HepG2 (cell line): Measurements from ENCODE around the gene PPP1R12A. TPM values are rescaled to one million over a fixed set of nuclear protein-coding genes. Genes with fewer than 3 reads are reported as not detected.

Source experiments
- ATAC-seq: fragments of 200-7000 bp; cut with Tn5 transposase; 3 replicates; pipeline ENCODE4 v1.9.1; 2020; ENCODE audit warnings: mild to moderate bottlenecking, moderate library complexity
- BruUV-seq: library from RNA; stranded (reverse); fragments of 400-500 nt; replicated peaks from 2 replicates; lab custom pipeline; 2021; lab: Mats Ljungman, UMichigan
- CTCF ChIA-PET: fragments of 300-600 bp; formaldehyde crosslinking; extraction: SDS; loops from one replicate; lab custom pipeline; 2021; ENCODE audit warnings: low total read pairs, inconsistent platforms, low intra/inter-chr PET ratio; lab: Yijun Ruan, JAX
- POLR2A ChIA-PET: fragments of 350-600 bp; sonication (Branson Sonifier 250); formaldehyde crosslinking; loops from one replicate; lab custom pipeline; 2020; ENCODE audit warnings: antibody characterized with exemption, inconsistent platforms; lab: Yijun Ruan, JAX
- DNase-seq: peaks from one replicate; pipeline ENCODE4 v3.0.0-alpha.2; 2015; ENCODE audit warnings: low spot score
- FAIRE-seq: peaks from 3 replicates; lab custom pipeline; 2011; peaks lifted over from hg19 to GRCh38; lab: Jason Lieb, UNC
- H2AFZ ChIP-seq: one replicate; pipeline ENCODE4 v1.6.1; 2011; ENCODE audit warnings: low read length, inconsistent platforms
- H3K27ac ChIP-seq: fragments of 300-600 bp; 3 replicates; pipeline ENCODE4 v1.8.0; 2011; ENCODE audit warnings: mixed run types, mild to moderate bottlenecking, mixed read lengths, low read length, inconsistent platforms; ENCODE audit not compliant: insufficient read depth; ENCODE audit errors: extremely low read length
- H3K27me3 ChIP-seq, 2 experiments: fragments of 200-600 bp in 1 of 2; 2 replicates in 1 of 2; 3 replicates in 1 of 2; pipeline versions ENCODE4 v1.6.0 to v1.8.0; 2011; ENCODE audit warnings: low read length in 2 of 2, mild to moderate bottlenecking in 2 of 2, moderate library complexity in 2 of 2, inconsistent platforms in 1 of 2; ENCODE audit not compliant: insufficient read depth in 2 of 2, control insufficient read depth in 1 of 2
- H3K36me3 ChIP-seq, 2 experiments: fragments of 200-600 bp in 1 of 2; replicated peaks in 1 of 2; 2 replicates in 1 of 2; 3 replicates in 1 of 2; pipeline versions ENCODE4 v1.5.1 to v1.8.0; 2011; ENCODE audit warnings: low read length in 2 of 2, inconsistent platforms in 1 of 2; ENCODE audit not compliant: insufficient read depth in 2 of 2, control insufficient read depth in 1 of 2
- H3K4me1 ChIP-seq: 2 replicates; pipeline ENCODE4 v1.5.1; 2012; ENCODE audit warnings: low read length, inconsistent platforms; ENCODE audit not compliant: insufficient read depth
- H3K4me2 ChIP-seq: 2 replicates; pipeline ENCODE4 v1.6.0; 2011; ENCODE audit warnings: low read depth, low read length, inconsistent platforms
- H3K4me3 ChIP-seq, 3 experiments: fragments of 200-600 bp in 1 of 3; sonication (generic), shearing (Covaris generic) in 1 of 3; replicated peaks in 1 of 3; 2 replicates each; pipeline ENCODE4 v1.5.1; 2011 to 2016; ENCODE audit warnings: low read length in 3 of 3, inconsistent platforms in 2 of 3, low read depth in 2 of 3, mild to moderate bottlenecking in 2 of 3, control low read depth in 1 of 3, mixed read lengths in 1 of 3; ENCODE audit not compliant: insufficient read depth in 1 of 3
- H3K79me2 ChIP-seq: one replicate; pipeline ENCODE4 v1.6.1; 2011; ENCODE audit warnings: low read length, inconsistent platforms; ENCODE audit not compliant: insufficient read depth
- H3K9ac ChIP-seq: 2 replicates; pipeline ENCODE4 v1.6.0; 2011; ENCODE audit warnings: mild to moderate bottlenecking, low read depth, low read length, inconsistent platforms; ENCODE audit not compliant: insufficient read depth
- H3K9me3 ChIP-seq: 2 replicates; pipeline ENCODE4 v1.5.1; 2012; ENCODE audit warnings: mild to moderate bottlenecking, low read length
- H4K20me1 ChIP-seq: 2 replicates; pipeline ENCODE4 v1.6.0; 2011; ENCODE audit warnings: inconsistent platforms, mild to moderate bottlenecking, low read length, moderate library complexity; ENCODE audit not compliant: insufficient read depth
- GABPB1 ChIP-seq: IDR thresholded peaks from 2 replicates; pipeline ENCODE4 v1.6.1; 2016; ENCODE audit warnings: mild to moderate bottlenecking, missing genetic modification reagents, moderate library complexity, missing compliant biosample characterization
- KLF11 ChIP-seq: IDR thresholded peaks from 2 replicates; pipeline ENCODE4 v1.6.1; 2016; ENCODE audit warnings: missing compliant biosample characterization
- MYNN ChIP-seq: sonication (generic); formaldehyde crosslinking; IDR thresholded peaks from 2 replicates; pipeline ENCODE4 v1.4.0; 2020; ENCODE audit warnings: mild to moderate bottlenecking, low read depth, missing genetic modification reagents
- SMAD3 ChIP-seq: sonication (generic); formaldehyde crosslinking; IDR thresholded peaks from 2 replicates; pipeline ENCODE4 v1.4.0; 2020; ENCODE audit warnings: missing genetic modification reagents
- SMC3 ChIP-seq: IDR thresholded peaks from 2 replicates; pipeline ENCODE4 v1.6.1; 2011; ENCODE audit warnings: low read length, improper control_type of control experiment
- TBL1XR1 ChIP-seq: fragments of 150-350 bp; IDR thresholded peaks from 2 replicates; pipeline ENCODE4 v1.6.1; 2014; ENCODE audit warnings: borderline replicate concordance, low read length; ENCODE audit not compliant: partially characterized antibody
- ZFP82 ChIP-seq: sonication (generic); formaldehyde crosslinking; IDR thresholded peaks from 2 replicates; pipeline ENCODE4 v1.5.1; 2020; ENCODE audit warnings: mild to moderate bottlenecking, missing genetic modification reagents, borderline replicate concordance
- ZNF232 ChIP-seq: sonication (generic); formaldehyde crosslinking; IDR thresholded peaks from 2 replicates; pipeline ENCODE4 v1.4.0; 2020; ENCODE audit warnings: missing genetic modification reagents, borderline replicate concordance
- ZNF354B ChIP-seq: sonication (generic); formaldehyde crosslinking; IDR thresholded peaks from 2 replicates; pipeline ENCODE4 v1.8.0; 2022; ENCODE audit warnings: mild to moderate bottlenecking, missing genetic modification reagents
- ZNF674 ChIP-seq: sonication (generic); formaldehyde crosslinking; IDR thresholded peaks from 2 replicates; pipeline ENCODE4 v1.5.0; 2020; ENCODE audit warnings: low read depth, mild to moderate bottlenecking, missing genetic modification reagents
- ZNF709 ChIP-seq: sonication (generic); formaldehyde crosslinking; IDR thresholded peaks from 2 replicates; pipeline ENCODE4 v1.5.0; 2020; ENCODE audit warnings: mild to moderate bottlenecking, missing genetic modification reagents
- ZNF724P ChIP-seq: sonication (generic); formaldehyde crosslinking; IDR thresholded peaks from 2 replicates; pipeline ENCODE4 v1.8.0; 2022; ENCODE audit warnings: missing genetic modification reagents, borderline replicate concordance
- ZNF780A ChIP-seq: sonication (generic); formaldehyde crosslinking; IDR thresholded peaks from 2 replicates; pipeline ENCODE4 v1.8.0; 2022; ENCODE audit warnings: mild to moderate bottlenecking, missing genetic modification reagents, moderate library complexity
- in situ Hi-C: cut with HindIII; loops from 2 replicates; pipeline ENCODE4 v1.10.0; 2017; ENCODE audit warnings: low pct_unique_long_range_greater_than_20kb; ENCODE audit not compliant: extremely low pct_ligation_motif_present
- intact Hi-C: fragments of 100-400 bp; cut with micrococcal nuclease; formaldehyde crosslinking; loops from one replicate; pipeline ENCODE4 v1.10.0; 2022; ENCODE audit not compliant: unreplicated experiment
- polyA plus RNA-seq, 8 experiments: library from polyadenylated mRNA; depleted of rRNA in 3 of 8; stranded (reverse) in 7 of 8; unstranded in 1 of 8; fragments of >200 nt; fragmentation: Illumina TruSeq in 4 of 8; extraction: Trizol in 4 of 8; gene quantifications; 2 replicates each; pipeline versions ENCODE4 v1.2.1 to v1.2.3, GENCODE V29; 2011 to 2016; ENCODE audit warnings: low read depth in 4 of 8, missing spikeins in 1 of 8, mixed read lengths in 1 of 8; ENCODE audit not compliant: insufficient read depth in 1 of 8
- total RNA-seq, 5 experiments: library from RNA; depleted of rRNA; stranded (reverse); fragments of >200 nt; fragmentation: Illumina TruSeq; extraction: Trizol; gene quantifications; 2 replicates each; pipeline ENCODE4 v1.2.3, GENCODE V29; 2016; ENCODE audit warnings: low read depth in 1 of 5
- TF ChIP-seq, protein P1 (sequence below): sonication (generic); formaldehyde crosslinking; IDR thresholded peaks from 2 replicates; pipeline ENCODE4 v1.8.1; 2023; ENCODE audit warnings: mild to moderate bottlenecking, missing genetic modification reagents
- TF ChIP-seq, protein P2 (sequence below): fragments of 450-650 bp; IDR thresholded peaks from 2 replicates; pipeline ENCODE4 v1.6.1; 2017
- TF ChIP-seq, protein P3 (sequence below): sonication (generic); formaldehyde crosslinking; IDR thresholded peaks from 2 replicates; pipeline ENCODE4 v1.4.0; 2020; ENCODE audit warnings: missing genetic modification reagents
- TF ChIP-seq, protein P4 (sequence below): sonication (generic); formaldehyde crosslinking; IDR thresholded peaks from 2 replicates; pipeline ENCODE4 v1.5.1; 2020; ENCODE audit warnings: mild to moderate bottlenecking, missing genetic modification reagents, moderate library complexity

PPP1R12A gene
- total and polyA plus RNA-seq, 2 of the 13 experiments (the other 11 are each of a cell fraction or from before 2014, with no cell fraction given): 23.8 to 50.0 TPM

DNA sequence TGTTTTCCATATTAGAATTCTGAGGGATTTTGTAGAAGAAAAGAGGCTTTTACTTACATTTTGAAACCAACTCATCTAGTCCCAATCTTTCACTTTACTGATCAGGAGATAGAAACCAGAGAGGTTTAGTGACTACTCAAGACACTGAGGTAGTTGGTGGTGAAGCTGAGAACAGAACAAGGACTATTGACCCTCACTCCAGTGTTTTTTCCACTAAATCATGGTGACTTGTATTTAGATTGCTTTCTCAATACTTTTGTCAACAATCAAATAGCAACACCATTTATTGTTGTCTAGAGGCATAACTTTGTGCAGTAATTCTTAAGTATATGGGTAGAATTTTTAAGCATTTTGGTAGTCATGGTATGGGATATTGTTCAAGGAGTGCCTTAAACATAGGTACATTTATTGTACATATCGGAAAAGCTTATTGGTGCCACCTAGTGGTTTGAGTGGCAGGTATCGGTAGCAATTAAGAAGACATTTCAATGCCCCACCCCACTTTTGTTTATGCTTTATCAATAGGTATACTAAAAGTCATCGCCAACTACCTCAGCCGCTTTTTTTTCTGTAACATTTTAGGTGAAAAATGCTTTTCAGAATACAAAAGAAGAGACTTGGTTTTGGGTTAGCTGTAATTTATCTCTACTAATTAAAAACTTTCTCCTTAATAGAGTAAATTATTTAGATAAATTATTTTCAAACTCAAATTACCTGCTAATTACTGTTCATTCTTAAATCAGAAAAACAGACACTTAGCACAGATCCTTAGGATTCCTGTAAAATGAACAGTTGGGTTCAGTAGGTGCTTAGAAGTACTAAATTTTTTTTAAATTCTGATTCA is 196.8 kb downstream of the PPP1R12A start (continued):
- 0 out of 2 replicates have a peak, but pooled peaks have one; percentile 34 for TF ChIP-seq ZNF354B

DNA sequence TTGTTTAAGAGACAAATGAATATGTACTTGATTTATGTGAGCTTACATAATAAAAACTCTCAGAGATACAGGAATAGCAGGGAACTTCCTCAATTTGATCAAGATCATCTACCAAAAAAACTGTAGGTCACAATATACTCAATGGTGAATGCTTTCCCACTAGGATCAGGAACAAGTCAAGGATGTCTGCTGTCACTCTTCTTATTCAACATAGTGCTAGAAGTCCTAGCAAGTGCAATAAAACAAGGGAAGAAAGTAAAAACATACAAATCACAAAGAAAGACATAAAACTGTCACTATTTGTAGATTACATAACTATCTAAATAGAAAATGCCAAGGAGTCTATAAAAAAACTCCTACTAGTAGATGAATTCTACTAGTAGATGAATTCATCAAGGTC is 202.3 kb downstream of the PPP1R12A start:
- Histone ChIP-seq H3K27ac (no peak overlapping the region), H3K9me3 (no peaks in the 10 kb centered on the region), H3K4me3 (no peak overlapping the region), H3K4me1 (peaks cover 1% of the 10 kb centered on the region), H2AFZ (no peak overlapping the region), H3K79me2 (no peaks in the 10 kb centered on the region), H3K4me2 (no peak overlapping the region), H3K27me3 (no peaks in the 10 kb centered on the region), H3K36me3 (no peaks in the 10 kb centered on the region), H4K20me1 (no peaks in the 10 kb centered on the region), H3K9ac (no peak overlapping the region)
- no TSS peak for BruUV-seq
- FAIRE-seq (no peak), ATAC-seq (no peak), DNase-seq (no peak)
- in situ Hi-C loops: no loop called here
- POLR2A ChIA-PET: no interaction called here
- intact Hi-C loops: no loop called here
- CTCF ChIA-PET: no interaction called here
- TF ChIP-seq KLF11 (CRISPR knock-in tag) (no peak), ZNF709 (CRISPR knock-in tag) (no peak), ZNF674 (CRISPR knock-in tag) (no peak), SMAD3 (no peak), SMC3 (no peak), GABPB1 (CRISPR knock-in tag) (no peak), ZNF724P (CRISPR knock-in tag) (no peak), TBL1XR1 (no peak), ZNF780A (CRISPR knock-in tag) (no peak), ZFP82 (CRISPR knock-in tag) (no peak), MYNN (CRISPR knock-in tag) (no peak), ZNF232 (CRISPR knock-in tag) (no peak)
- TF ChIP-seq, protein P1, sequence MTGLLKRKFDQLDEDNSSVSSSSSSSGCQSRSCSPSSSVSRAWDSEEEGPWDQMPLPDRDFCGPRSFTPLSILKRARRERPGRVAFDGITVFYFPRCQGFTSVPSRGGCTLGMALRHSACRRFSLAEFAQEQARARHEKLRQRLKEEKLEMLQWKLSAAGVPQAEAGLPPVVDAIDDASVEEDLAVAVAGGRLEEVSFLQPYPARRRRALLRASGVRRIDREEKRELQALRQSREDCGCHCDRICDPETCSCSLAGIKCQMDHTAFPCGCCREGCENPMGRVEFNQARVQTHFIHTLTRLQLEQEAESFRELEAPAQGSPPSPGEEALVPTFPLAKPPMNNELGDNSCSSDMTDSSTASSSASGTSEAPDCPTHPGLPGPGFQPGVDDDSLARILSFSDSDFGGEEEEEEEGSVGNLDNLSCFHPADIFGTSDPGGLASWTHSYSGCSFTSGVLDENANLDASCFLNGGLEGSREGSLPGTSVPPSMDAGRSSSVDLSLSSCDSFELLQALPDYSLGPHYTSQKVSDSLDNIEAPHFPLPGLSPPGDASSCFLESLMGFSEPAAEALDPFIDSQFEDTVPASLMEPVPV (CRISPR knock-in tag): no peak
- TF ChIP-seq, protein P2, sequence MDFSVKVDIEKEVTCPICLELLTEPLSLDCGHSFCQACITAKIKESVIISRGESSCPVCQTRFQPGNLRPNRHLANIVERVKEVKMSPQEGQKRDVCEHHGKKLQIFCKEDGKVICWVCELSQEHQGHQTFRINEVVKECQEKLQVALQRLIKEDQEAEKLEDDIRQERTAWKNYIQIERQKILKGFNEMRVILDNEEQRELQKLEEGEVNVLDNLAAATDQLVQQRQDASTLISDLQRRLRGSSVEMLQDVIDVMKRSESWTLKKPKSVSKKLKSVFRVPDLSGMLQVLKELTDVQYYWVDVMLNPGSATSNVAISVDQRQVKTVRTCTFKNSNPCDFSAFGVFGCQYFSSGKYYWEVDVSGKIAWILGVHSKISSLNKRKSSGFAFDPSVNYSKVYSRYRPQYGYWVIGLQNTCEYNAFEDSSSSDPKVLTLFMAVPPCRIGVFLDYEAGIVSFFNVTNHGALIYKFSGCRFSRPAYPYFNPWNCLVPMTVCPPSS: no peak
- TF ChIP-seq, protein P3, sequence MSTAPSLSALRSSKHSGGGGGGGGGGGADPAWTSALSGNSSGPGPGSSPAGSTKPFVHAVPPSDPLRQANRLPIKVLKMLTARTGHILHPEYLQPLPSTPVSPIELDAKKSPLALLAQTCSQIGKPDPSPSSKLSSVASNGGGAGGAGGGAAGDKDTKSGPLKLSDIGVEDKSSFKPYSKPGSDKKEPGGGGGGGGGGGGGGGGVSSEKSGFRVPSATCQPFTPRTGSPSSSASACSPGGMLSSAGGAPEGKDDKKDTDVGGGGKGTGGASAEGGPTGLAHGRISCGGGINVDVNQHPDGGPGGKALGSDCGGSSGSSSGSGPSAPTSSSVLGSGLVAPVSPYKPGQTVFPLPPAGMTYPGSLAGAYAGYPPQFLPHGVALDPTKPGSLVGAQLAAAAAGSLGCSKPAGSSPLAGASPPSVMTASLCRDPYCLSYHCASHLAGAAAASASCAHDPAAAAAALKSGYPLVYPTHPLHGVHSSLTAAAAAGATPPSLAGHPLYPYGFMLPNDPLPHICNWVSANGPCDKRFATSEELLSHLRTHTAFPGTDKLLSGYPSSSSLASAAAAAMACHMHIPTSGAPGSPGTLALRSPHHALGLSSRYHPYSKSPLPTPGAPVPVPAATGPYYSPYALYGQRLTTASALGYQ (CRISPR knock-in tag): no peak
- TF ChIP-seq, protein P4, sequence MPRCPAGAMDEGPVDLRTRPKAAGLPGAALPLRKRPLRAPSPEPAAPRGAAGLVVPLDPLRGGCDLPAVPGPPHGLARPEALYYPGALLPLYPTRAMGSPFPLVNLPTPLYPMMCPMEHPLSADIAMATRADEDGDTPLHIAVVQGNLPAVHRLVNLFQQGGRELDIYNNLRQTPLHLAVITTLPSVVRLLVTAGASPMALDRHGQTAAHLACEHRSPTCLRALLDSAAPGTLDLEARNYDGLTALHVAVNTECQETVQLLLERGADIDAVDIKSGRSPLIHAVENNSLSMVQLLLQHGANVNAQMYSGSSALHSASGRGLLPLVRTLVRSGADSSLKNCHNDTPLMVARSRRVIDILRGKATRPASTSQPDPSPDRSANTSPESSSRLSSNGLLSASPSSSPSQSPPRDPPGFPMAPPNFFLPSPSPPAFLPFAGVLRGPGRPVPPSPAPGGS (CRISPR knock-in tag): no peak
